Measurements from ENCODE around the gene GATAD1. TPM values are rescaled to one million over a fixed set of nuclear protein-coding genes. Genes with fewer than 3 reads are reported as not detected.

GATAD1 gene
- total and polyA plus RNA-seq, 2 of the 13 experiments (the other 11 are each of a cell fraction or from before 2014, with no cell fraction given) = 20.6 to 42.1 TPM

GRCh38 chr7:92503767-92504166 is 56.5 kb downstream of the GATAD1 start:
- H3K79me2 ChIP-seq (ENCODE audit: insufficient read depth, low read length) = no peaks in the 10 kb centered on the region
- ATAC-seq (no peak), FAIRE-seq (no peak), DNase-seq (ENCODE audit: low spot score) (no peak)
- no peaks in the 10 kb centered on the region for H4K20me1 ChIP-seq (ENCODE audit: insufficient read depth, low read length)
- no TSS peak for BruUV-seq (replicated peaks)
- WGBS (ENCODE audit: low lambda C conversion rate) = 97% methylated on average over 2 of the region's 2 CpGs
- no peak overlapping the region for H3K9ac ChIP-seq (ENCODE audit: insufficient read depth, low read depth, low read length)
- no peak overlapping the region for H3K27ac ChIP-seq (ENCODE audit: extremely low read length, insufficient read depth, low read length)
- CTCF ChIA-PET (ENCODE audit: low intra/inter-chr PET ratio, low total read pairs) = no interaction called here
- no peak overlapping the region for H3K4me2 ChIP-seq (ENCODE audit: low read depth, low read length)
- H3K4me3 ChIP-seq (replicated peaks in 1 of 3; ENCODE audit: insufficient read depth in 1 of 3, low read depth in 2 of 3, low read length in 3 of 3) = no peak overlapping the region
- H2AFZ ChIP-seq (ENCODE audit: low read length) = no peak overlapping the region
- H3K36me3 ChIP-seq (replicated peaks in 1 of 2; ENCODE audit: control insufficient read depth in 1 of 2, insufficient read depth in 2 of 2, low read length in 2 of 2) = peaks cover 3 to 13% of the 10 kb centered on the region in 2 experiments; a peak in 3 of 5 replicates
- intact Hi-C loops (cut with micrococcal nuclease; ENCODE audit: unreplicated experiment) (loop anchor here (1.0 kb wide), 1 partner anchor 83 kb away; no protein-coding TSS in a partner anchor), in situ Hi-C loops (cut with HindIII; ENCODE audit: extremely low pct_ligation_motif_present, low pct_unique_long_range_greater_than_20kb) (no loop called here)
- no peak for TF ChIP-seq ZNF580 (CRISPR knock-in tag; IDR thresholded peaks at IDR 0.05; ENCODE audit: borderline replicate concordance, low read depth)
- POLR2A ChIA-PET = no interaction called here
- no peaks in the 10 kb centered on the region for H3K27me3 ChIP-seq (ENCODE audit: control insufficient read depth in 1 of 2, insufficient read depth in 2 of 2, low read length in 2 of 2)
- H3K4me1 ChIP-seq (ENCODE audit: insufficient read depth, low read length) = peaks cover 9% of the 10 kb centered on the region
- H3K9me3 ChIP-seq (ENCODE audit: low read length) = no peaks in the 10 kb centered on the region

- no peak overlapping the region for H3K9ac ChIP-seq (ENCODE audit: insufficient read depth, low read depth, low read length)
- no peaks in the 10 kb centered on the region for H3K79me2 ChIP-seq (ENCODE audit: insufficient read depth, low read length)
- 41% methylated on average over 3 of the region's 3 CpGs for WGBS (ENCODE audit: low lambda C conversion rate)
- FAIRE-seq = peak; percentile 63
- no peaks in the 10 kb centered on the region for H4K20me1 ChIP-seq (ENCODE audit: insufficient read depth, low read length)
- in situ Hi-C loops (cut with HindIII; ENCODE audit: extremely low pct_ligation_motif_present, low pct_unique_long_range_greater_than_20kb) = no loop called here
- ATAC-seq = peak; percentile 100
- ChIA-PET CTCF (ENCODE audit: low intra/inter-chr PET ratio, low total read pairs) (no interaction called here), POLR2A (no interaction called here)
- no peaks in the 10 kb centered on the region for H3K27me3 ChIP-seq (ENCODE audit: control insufficient read depth in 1 of 2, insufficient read depth in 2 of 2, low read length in 2 of 2)
- H3K27ac ChIP-seq (ENCODE audit: extremely low read length, insufficient read depth, low read length) = no peak overlapping the region
- H3K9me3 ChIP-seq (ENCODE audit: low read length) = no peaks in the 10 kb centered on the region
- no peak overlapping the region for H3K4me2 ChIP-seq (ENCODE audit: low read depth, low read length)
- no peak overlapping the region for H3K4me3 ChIP-seq (replicated peaks in 1 of 3; ENCODE audit: insufficient read depth in 1 of 3, low read depth in 2 of 3, low read length in 3 of 3)
- H3K4me1 ChIP-seq (ENCODE audit: insufficient read depth, low read length) = peaks cover 9% of the 10 kb centered on the region
- BruUV-seq (replicated peaks) = no TSS peak
- H3K36me3 ChIP-seq (replicated peaks in 1 of 2; ENCODE audit: control insufficient read depth in 1 of 2, insufficient read depth in 2 of 2, low read length in 2 of 2) = peaks cover 2 to 7% of the 10 kb centered on the region in 2 experiments; a peak in 3 of 5 replicates
- peak; percentile 49 for DNase-seq (ENCODE audit: low spot score)
- no peak overlapping the region for H2AFZ ChIP-seq (ENCODE audit: low read length)
- intact Hi-C loops (cut with micrococcal nuclease; ENCODE audit: unreplicated experiment) = loop anchor here (1.0 kb wide), 1 partner anchor 82 kb away; no protein-coding TSS in a partner anchor
- peak; percentile 26; the same call in 1 of the 2 replicates for TF ChIP-seq HOXA3 (CRISPR knock-in tag; IDR thresholded peaks at IDR 0.05)
- no peak for TF ChIP-seq ZFP62 (CRISPR knock-in tag; IDR thresholded peaks at IDR 0.05)
- TF ChIP-seq SAP130 (CRISPR knock-in tag; IDR thresholded peaks at IDR 0.05; ENCODE audit: low read depth) = peak; percentile 30; the same call in 1 of the 2 replicates
- TF ChIP-seq TOPORS (CRISPR knock-in tag; IDR thresholded peaks at IDR 0.05) = no peak
- TF ChIP-seq TFAP4 (IDR thresholded peaks at IDR 0.05; ENCODE audit: borderline replicate concordance, low read depth) = 0 out of 2 replicates have a peak, but pooled peaks have one; percentile 23
- TF ChIP-seq, protein P1, sequence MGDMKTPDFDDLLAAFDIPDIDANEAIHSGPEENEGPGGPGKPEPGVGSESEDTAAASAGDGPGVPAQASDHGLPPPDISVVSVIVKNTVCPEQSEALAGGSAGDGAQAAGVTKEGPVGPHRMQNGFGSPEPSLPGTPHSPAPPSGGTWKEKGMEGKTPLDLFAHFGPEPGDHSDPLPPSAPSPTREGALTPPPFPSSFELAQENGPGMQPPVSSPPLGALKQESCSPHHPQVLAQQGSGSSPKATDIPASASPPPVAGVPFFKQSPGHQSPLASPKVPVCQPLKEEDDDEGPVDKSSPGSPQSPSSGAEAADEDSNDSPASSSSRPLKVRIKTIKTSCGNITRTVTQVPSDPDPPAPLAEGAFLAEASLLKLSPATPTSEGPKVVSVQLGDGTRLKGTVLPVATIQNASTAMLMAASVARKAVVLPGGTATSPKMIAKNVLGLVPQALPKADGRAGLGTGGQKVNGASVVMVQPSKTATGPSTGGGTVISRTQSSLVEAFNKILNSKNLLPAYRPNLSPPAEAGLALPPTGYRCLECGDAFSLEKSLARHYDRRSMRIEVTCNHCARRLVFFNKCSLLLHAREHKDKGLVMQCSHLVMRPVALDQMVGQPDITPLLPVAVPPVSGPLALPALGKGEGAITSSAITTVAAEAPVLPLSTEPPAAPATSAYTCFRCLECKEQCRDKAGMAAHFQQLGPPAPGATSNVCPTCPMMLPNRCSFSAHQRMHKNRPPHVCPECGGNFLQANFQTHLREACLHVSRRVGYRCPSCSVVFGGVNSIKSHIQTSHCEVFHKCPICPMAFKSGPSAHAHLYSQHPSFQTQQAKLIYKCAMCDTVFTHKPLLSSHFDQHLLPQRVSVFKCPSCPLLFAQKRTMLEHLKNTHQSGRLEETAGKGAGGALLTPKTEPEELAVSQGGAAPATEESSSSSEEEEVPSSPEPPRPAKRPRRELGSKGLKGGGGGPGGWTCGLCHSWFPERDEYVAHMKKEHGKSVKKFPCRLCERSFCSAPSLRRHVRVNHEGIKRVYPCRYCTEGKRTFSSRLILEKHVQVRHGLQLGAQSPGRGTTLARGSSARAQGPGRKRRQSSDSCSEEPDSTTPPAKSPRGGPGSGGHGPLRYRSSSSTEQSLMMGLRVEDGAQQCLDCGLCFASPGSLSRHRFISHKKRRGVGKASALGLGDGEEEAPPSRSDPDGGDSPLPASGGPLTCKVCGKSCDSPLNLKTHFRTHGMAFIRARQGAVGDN (CRISPR knock-in tag; IDR thresholded peaks at IDR 0.05) = peak; percentile 10; the same call in 1 of the 2 replicates
- TF ChIP-seq NAIF1 (CRISPR knock-in tag; IDR thresholded peaks at IDR 0.05; ENCODE audit: borderline replicate concordance) = no peak
- TF ChIP-seq MAFF (IDR thresholded peaks at IDR 0.05; ENCODE audit: low read depth, low read length) = peak; percentile 70
- TF ChIP-seq, protein P2, sequence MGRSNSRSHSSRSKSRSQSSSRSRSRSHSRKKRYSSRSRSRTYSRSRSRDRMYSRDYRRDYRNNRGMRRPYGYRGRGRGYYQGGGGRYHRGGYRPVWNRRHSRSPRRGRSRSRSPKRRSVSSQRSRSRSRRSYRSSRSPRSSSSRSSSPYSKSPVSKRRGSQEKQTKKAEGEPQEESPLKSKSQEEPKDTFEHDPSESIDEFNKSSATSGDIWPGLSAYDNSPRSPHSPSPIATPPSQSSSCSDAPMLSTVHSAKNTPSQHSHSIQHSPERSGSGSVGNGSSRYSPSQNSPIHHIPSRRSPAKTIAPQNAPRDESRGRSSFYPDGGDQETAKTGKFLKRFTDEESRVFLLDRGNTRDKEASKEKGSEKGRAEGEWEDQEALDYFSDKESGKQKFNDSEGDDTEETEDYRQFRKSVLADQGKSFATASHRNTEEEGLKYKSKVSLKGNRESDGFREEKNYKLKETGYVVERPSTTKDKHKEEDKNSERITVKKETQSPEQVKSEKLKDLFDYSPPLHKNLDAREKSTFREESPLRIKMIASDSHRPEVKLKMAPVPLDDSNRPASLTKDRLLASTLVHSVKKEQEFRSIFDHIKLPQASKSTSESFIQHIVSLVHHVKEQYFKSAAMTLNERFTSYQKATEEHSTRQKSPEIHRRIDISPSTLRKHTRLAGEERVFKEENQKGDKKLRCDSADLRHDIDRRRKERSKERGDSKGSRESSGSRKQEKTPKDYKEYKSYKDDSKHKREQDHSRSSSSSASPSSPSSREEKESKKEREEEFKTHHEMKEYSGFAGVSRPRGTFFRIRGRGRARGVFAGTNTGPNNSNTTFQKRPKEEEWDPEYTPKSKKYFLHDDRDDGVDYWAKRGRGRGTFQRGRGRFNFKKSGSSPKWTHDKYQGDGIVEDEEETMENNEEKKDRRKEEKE (IDR thresholded peaks at IDR 0.05) = no peak
- no peak for TF ChIP-seq KLF9 (CRISPR knock-in tag; IDR thresholded peaks at IDR 0.05; ENCODE audit: low read depth)
These were observed 57.3 kb downstream of the GATAD1 start for GRCh38 chr7:92504563-92504962.
